C1 segment of cervical spinal cord (tissue), 14 donors: ENCODE results near the gene TRPM4.
"Not testable (repeated sequence)": the region's sequence is repeated elsewhere in the genome, so short reads cannot be mapped to it uniquely, and the experiment has no call there.

Source experiments
- DNase-seq, 14 donors: peaks; one replicate each; lab custom pipeline; 2025; lab: John Stamatoyannopoulos, UW

Gene TRPM4

DNA sequence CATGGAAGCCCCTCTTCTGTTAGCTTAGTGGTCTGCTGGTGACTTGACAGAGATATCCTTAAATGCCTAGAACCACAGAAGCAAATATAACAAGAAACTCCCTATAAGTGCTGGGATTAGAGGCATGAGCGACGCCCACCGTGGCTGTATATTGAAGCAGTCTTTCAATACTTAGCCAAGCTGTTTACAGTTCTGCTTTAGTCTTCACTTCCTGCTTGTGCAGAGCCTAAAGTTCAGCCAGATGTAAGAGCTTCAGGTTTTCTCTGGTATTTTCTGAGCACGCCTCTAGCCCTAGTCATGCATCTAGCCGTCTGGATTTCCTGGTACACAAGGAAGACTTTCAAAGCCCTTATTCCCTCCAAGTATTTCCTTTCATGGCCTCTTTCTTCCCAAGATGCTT is 28.5 kb downstream of the TRPM4 start:
- DNase-seq = no peak

DNA sequence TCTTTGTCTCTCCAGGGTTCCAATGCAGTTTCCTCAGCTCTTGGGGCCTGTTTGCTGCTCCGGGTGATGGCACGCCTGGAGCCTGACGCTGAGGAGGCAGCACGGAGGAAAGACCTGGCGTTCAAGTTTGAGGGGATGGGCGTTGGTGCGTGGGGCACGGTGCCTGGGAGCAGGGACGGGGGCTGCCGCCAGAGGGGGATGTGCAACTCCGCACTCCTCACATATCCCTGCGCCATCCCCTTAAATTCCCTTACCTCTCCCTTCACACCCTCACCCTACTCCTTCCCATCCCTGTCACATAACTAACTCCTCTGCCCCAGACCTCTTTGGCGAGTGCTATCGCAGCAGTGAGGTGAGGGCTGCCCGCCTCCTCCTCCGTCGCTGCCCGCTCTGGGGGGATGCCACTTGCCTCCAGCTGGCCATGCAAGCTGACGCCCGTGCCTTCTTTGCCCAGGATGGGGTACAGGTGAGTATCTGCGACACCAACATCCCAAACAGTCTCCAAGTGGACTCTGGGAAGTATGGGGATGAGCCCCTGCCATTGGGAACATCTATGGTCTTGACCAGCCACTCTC is 31.1 kb downstream of the TRPM4 start:
- DNase-seq = no peak

DNA sequence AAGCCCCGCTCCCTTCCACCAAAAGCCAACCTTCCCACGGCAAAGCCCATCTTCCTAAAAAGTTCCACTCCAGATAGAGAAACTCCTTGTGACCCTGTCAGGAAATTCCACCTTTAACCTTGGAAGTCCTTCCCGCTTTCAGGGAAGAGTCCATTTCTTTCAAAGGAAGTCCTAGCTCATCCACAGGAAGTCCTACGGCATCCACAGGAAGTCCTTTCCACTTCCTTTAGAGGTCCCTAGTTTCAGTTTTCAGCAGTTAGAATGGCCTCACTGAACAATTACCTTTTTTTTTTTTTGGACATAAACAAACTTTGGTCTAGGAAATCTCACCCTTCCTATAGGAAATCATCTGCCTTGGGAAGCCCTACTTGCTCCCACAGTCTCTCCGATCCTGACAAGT is 31.7 kb downstream of the TRPM4 start:
- DNase-seq = no peak

DNA sequence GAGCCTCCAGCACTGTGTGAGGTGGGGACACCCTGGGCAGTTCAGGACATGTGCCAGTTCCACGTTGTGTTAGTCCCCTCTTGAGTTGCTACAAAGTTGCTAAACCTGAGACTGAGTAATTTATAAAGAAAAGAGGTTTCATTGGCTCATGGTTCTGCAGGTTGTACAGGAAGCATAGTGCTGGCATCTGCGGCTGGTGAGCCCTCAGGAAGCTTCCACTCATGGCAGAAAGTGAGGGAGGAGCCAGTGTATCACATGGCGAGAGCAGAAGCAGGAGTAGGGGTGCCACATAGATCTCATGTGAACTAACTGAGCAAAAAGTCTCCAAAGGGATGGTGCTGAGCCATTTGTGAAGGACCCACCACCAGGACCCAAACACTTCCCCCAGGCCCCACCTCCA is 33.2 kb downstream of the TRPM4 start:
- no peak for DNase-seq

DNA sequence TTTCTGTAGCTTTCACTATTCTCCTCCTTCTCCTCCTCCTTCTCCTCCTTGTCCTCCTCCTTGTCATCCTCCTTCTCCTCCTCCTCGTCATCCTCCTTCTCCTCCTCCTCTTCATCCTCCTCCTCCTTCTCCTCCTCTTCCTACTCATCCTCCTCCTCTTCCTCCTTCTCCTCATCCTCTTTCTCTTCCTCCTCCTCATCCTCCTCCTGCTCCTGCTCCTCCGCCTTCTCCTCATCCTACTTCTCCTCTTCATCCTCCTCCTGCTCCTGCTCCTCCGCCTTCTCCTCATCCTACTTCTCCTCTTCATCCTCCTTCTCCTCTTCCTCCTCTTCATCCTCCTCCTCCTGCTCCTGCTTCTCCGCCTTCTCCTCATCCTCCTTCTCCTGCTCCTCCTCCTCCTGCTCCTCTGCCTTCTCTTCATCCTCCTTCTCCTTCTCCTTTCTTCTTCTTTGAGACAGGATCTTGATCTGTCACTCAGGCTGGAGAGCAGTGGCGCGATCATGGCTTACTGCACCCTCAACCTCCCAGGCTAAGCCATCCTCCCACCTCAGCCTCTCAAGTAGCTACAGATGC is 36.3 kb downstream of the TRPM4 start:
- DNase-seq = no peak

DNA sequence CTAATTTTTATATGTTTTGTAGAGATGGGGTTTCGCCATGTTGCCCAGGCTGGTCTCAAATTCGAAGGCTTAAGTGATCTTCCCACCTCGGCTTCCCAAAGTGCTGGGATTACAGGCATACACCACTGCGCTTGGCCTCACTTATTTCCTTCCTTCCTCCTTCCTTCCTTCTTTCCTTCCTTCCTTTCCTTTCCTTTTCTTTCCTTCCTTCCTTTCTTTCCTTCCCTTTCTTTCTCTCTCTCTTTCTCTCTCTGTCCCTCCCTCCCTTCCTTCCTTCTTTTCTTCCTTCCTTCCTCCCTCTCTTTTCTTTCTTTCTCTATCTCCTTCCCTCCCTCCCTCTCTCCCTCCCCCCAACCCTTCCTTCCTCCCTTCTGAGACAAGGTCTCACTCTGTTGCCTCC is 36.8 kb downstream of the TRPM4 start:
- no peak for DNase-seq

DNA sequence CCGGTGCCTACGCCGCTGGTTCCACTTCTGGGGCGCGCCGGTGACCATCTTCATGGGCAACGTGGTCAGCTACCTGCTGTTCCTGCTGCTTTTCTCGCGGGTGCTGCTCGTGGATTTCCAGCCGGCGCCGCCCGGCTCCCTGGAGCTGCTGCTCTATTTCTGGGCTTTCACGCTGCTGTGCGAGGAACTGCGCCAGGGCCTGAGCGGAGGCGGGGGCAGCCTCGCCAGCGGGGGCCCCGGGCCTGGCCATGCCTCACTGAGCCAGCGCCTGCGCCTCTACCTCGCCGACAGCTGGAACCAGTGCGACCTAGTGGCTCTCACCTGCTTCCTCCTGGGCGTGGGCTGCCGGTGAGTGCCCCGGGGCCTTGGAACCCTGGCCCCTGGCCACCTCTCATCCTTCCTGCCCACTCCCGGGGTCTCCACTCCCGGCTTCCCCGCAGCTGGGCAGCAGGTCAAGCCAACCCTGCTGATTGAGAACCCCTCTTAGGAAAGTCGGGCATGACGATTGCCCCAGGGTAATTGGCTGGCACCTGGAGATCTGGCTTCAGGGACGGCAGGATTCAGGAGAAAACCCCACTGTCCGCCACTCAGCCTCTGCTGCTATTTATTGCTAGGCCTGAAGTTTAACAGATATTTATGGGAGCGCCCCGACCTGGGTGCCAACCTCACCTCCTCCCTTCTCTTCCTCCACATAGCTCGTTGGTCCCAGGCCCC is 39.1 kb downstream of the TRPM4 start:
- DNase-seq = peak in 1 of 14 donors; percentile 10

DNA sequence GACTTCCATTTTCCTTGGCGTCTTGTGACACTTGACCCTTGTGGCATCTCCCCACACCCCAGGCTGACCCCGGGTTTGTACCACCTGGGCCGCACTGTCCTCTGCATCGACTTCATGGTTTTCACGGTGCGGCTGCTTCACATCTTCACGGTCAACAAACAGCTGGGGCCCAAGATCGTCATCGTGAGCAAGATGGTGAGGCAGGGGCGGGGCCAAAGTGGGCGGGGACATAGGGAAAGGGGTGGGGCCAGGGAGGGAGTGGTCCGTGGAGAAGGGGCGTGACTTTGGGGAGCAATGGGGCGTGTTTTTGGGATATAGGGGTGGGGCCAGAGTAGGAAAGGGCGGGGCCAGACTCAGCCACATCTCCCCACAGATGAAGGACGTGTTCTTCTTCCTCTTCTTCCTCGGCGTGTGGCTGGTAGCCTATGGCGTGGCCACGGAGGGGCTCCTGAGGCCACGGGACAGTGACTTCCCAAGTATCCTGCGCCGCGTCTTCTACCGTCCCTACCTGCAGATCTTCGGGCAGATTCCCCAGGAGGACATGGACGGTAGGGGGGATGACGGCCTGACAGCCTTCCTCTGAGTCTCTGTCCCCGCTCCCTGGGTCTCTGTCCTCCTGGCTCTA is 42.8 kb downstream of the TRPM4 start:
- DNase-seq = no peak

DNA sequence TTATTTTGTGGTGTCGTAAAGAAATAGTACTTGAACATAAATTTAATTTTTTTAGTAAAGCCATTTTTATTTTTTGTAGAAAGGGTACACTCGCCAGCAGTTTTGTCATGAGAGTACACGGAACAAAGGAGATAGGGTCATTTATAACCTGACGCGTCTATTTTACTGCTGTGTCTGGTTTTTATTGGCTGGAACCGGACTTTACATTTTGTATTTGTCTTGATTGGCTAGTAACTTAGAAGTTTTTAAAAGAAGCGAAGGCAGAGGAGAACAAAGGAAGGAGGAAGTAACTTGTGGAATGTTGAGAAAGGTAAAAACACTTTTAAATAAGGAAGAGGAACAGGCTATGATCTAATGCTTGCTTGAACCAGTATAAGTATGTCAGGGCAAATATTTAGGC is 43.5 kb downstream of the TRPM4 start:
- no peak for DNase-seq

DNA sequence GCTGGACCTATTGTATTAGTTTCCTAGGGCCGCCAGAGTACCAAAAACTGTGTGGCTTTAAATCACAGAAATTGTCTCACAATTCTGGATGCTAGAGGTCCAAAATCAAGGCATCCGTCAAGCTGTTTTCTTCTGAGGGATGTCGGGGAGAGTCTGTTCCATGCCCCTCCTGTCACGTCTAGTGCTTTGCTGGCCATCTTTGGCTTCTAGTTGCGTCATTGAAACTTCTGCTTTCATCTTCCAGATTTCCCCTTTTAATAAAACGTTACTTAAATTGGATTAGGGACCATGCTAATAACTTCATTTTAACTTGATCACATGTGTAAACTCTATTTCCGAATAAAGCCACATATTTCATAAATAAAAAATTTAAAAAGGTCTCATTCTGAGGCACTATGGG is 47.5 kb downstream of the TRPM4 start:
- no peak for DNase-seq

DNA sequence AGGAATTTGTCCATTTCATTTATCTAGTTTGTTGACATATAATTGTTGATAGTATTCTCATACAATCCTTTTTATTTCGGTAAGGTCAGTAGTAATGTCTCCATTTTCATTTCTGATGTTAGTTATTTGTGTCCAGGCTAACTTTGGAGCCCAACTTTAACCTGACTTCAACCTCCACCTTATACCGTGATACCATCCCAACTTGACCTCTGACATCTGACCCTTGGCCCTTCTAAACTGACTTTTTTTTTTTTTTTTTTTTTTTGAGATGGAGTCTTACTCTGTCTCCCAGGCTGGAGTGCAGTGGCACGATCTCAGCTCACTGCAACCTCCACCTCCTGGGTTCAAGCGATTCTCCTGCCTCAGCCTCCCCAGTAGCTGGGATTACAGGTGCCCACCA is 51.9 kb downstream of the TRPM4 start:
- DNase-seq = not testable (repeated sequence)

DNA sequence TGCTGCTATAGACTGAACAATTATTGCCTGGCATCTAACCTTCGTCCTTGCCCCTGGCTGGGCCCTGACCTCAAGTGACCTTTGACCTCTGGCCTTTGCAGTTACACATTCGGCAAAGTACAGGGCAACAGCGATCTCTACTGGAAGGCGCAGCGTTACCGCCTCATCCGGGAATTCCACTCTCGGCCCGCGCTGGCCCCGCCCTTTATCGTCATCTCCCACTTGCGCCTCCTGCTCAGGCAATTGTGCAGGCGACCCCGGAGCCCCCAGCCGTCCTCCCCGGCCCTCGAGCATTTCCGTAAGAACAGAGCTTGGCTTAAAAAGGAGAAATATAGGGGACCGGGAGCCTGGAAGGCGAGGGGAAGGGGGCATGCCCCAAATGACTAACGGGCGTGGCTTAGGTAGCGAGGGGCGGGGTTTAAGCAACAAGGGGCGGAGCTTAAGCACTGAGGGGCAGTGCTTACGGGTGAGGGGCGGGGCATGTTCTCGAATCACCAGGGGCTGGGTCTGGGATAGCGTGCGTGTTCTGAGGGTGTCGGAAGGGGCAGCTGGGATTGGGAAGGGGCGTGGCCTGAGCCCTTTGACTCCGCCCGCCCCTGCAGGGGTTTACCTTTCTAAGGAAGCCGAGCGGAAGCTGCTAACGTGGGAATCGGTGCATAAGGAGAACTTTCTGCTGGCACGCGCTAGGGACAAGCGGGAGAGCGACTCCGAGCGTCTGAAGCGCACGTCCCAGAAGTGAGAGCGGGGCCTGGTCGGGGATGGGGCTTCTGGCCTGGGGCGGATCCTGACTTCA is 52.7 kb downstream of the TRPM4 start:
- peak in 4 of 14 donors; percentile 6 to 40 (median 16) for DNase-seq

DNA sequence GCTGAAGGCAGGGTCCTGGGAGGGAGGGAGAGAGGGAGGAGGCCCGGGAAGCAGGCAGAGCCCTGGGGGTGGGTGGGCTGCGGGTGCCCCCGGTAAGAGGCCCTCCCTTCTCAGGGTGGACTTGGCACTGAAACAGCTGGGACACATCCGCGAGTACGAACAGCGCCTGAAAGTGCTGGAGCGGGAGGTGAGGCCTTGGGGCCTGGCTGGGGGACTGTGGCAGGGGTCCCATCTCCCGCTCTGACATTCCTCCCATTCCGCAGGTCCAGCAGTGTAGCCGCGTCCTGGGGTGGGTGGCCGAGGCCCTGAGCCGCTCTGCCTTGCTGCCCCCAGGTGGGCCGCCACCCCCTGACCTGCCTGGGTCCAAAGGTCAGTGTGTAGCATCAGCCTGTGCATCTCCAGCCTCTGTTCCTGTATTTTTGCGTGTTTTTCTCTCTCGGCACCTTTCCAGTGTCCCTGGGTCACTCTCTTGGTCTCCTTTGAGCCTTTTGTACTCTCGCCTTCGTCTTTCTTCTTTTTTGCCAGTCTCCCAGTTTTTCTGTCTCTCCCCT is 53.4 kb downstream of the TRPM4 start:
- DNase-seq = no peak

DNA sequence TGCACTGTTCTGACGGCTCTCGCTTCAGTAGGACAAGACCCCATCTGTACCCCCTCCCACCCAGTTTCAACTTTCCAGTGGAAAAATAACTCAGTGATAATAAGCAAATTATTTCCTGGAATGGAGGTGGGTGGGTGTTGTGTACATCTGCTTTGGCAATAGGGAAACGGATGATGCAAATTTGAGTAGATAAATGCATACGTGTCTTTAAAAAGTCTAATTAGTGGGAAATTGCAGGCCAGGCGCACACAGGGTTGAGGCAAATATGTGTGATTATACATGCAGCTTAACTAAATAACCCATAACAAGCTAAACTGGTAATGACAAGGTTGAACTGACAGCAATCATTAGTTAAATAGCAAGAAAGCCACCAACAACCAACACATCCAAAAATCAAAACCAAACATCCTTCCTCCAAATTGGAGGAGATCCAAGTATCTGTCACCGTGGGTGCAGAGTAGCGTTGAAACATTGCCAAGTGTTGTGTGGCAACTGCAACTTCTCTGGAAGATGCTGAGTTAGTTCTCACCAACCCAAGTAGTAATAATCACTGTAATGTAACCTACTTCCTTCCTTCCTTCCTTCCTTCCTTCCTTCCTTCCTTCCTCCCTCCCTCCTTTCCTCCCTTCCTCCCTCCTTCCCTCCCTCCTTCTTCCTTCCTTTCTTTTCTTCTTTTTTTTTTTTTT is 54.6 kb downstream of the TRPM4 start:
- DNase-seq = no peak

DNA sequence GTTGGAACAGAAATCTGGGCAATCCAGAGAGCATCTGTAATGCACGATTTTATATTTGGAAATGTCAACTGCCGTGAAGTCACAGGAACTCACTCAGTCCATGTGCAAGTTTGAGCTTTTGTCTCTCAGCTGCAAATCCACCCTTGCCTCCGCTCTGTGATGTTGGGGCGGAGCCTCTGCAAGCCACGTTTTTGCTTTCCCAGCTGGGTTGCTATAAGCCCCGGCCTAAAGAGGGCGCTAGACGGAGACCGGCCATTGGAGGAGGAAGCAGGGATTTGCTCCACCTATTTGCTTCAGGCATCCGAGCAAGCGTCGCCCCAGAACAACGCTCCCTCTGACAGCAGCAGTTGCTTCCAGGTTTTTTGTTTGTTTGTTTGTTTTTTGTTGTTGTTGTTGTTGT is 56.2 kb downstream of the TRPM4 start:
- DNase-seq = no peak

DNA sequence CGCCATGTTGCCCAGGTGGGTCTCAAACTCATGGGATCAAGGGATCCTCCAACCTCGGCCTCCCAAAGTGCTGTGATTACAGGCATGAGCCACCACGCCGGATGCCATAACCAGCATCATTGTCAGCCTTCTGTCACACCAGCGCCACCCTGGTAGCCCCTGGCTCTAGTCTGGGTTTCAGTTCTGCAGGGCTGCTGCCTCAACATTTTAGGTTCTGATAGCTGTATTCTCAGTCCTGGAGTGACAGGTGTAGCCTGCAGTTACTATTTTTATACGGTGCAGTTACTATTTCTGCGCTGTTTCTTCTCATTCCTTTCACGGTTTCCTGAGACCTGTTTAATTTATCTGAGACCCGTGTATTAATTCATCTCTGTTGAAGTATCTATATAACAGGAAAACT is 57.1 kb downstream of the TRPM4 start:
- no peak for DNase-seq

DNA sequence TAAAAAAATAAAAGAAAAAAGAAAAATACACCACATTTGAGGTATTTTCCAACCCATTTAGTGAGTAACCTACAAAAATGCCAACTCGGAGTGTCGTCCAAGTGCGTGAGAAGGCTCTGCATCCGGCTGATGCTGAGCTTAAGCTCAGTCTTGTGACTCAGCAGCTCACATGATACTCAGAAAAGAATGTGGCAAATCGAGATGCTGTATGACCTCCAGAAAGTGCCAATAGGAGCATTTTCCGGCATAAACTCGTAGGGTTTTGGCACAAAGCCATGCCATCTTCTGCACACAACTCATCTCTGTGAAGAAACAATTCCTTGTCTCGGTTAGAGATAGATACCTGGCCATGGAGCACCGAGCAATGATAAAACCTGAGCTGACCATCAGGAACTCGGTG is 58.5 kb downstream of the TRPM4 start:
- no peak for DNase-seq

DNA sequence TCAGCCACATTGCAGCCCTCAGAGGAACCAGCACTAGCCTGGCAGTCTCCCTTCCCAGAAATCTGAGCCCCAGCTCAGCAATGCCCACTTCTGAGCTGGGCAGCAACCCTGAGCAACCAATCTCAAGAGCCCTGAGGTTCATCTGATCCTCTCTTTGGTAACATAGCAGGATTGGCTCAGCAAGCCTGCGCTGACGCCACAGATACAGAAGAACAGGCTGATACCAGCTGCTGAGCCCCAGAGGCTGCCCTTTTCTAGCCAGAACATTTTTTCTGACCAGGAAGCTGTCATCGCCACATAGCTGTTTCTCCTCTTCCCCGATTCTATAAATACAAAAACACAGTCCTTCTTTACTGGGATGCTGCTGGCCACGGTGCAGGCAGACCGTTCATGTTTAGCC is 59.8 kb downstream of the TRPM4 start:
- no peak for DNase-seq

DNA sequence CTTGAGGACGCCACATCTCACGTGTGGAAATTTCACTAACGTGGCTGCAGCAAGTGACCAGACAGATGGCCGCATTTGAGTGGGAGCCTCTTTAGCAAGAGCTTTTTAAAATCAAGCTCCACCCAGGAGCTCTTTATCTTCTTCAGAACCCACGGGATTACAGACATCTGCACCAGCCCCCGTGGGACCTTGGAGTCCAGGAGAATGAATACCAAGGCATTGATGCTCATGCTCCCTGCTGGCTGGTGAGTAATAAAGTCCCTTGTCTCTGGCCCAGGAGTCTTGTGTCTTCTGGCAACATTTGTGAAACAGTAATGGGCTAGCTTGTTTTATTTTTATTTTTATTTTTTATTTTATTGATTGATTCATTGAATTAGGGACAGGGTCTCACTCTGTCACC is 64.4 kb downstream of the TRPM4 start:
- no peak for DNase-seq

DNA sequence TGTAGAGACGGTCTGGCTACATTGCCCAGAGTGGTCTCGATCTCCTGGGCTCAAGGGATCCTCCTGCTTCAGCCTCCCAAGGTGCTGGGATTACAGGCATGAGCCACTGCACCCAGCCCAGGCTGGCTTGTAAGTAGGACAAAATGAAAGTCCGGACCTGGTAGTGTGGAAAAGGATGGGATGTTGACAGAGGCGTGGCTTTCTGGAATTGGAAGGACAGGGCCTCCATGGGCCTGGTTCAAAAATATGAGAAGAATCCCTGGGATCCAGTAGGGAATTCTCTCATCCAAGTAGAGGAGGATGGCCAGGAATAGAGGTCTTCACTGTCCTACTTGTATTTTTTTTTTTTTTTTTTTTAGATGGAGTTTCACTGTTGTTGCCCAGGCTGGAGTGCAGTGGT is 64.9 kb downstream of the TRPM4 start:
- no peak for DNase-seq

DNA sequence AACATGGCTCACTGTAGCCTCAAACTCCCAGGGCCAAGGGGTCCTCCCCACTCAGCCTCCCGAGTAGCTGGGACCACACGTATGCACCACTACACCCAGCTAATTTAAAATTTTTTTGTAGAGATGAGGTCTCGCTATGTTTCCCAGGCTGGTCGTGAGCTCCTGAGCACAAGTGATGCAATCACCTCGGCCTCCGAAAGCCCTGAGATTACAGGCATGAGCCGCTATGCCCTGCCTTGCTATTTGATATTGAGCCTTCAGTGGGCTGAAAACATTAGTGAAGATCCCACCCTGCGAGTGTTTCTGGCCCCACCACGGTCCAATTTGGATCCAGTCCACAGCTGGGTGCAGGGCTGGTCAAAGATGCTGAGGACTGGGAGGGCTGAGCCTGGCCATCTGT is 65.9 kb downstream of the TRPM4 start:
- DNase-seq = no peak
